H1 (cell line): Measurements from ENCODE around the gene NAALADL1. TPM values are rescaled to one million over a fixed set of nuclear protein-coding genes. Genes with fewer than 3 reads are reported as not detected.

Experiments
- CTCF ChIA-PET: fragments of 300-600 bp; sonication (Branson Sonifier 250); formaldehyde crosslinking; loops from one replicate; lab custom pipeline; 2021; ENCODE audit not compliant: partially characterized antibody; lab: Charles Lee
- POLR2A ChIA-PET: fragments of 300-600 bp; sonication (Branson Sonifier 250); formaldehyde crosslinking; loops from one replicate; lab custom pipeline; 2021; ENCODE audit warnings: inconsistent platforms; ENCODE audit not compliant: partially characterized antibody; lab: Charles Lee
- DNase-seq, 2 experiments: peaks; one replicate each; pipeline versions ENCODE4 v3.0.0 to v3.0.0-alpha.2; 2010 to 2022; ENCODE audit warnings: low spot score in 2 of 2, low read depth in 1 of 2, mixed read lengths in 1 of 2
- FAIRE-seq: peaks from 2 replicates; lab custom pipeline; 2011; peaks lifted over from hg19 to GRCh38; lab: Jason Lieb, UNC
- H2AFZ ChIP-seq: 2 replicates; pipeline ENCODE4 v1.8.1; 2012; ENCODE audit warnings: low read length, inconsistent platforms
- H2AK5ac ChIP-seq: 2 replicates; pipeline ENCODE4 v1.6.1; 2013; ENCODE audit warnings: low read depth, low read length
- H2BK120ac ChIP-seq: replicated peaks from 2 replicates; pipeline ENCODE3; 2013; ENCODE audit warnings: low read depth, low read length, inconsistent platforms
- H2BK12ac ChIP-seq: 2 replicates; pipeline ENCODE4 v1.6.1; 2013; ENCODE audit warnings: low read depth, low read length
- H2BK15ac ChIP-seq: 2 replicates; pipeline ENCODE4 v1.6.1; 2013; ENCODE audit warnings: low read length
- H2BK20ac ChIP-seq: 2 replicates; pipeline ENCODE4 v1.6.1; 2013; ENCODE audit warnings: low read length
- H2BK5ac ChIP-seq: 2 replicates; pipeline ENCODE4 v1.6.1; 2013; ENCODE audit warnings: low read depth, low read length
- H3K14ac ChIP-seq: 2 replicates; pipeline ENCODE4 v1.6.1; 2013; ENCODE audit warnings: inconsistent platforms; ENCODE audit not compliant: insufficient read length
- H3K18ac ChIP-seq: 2 replicates; pipeline ENCODE4 v1.6.1; 2013; ENCODE audit warnings: low read length; ENCODE audit errors: extremely low read depth
- H3K23ac ChIP-seq: 2 replicates; pipeline ENCODE4 v1.6.1; 2013; ENCODE audit warnings: inconsistent platforms; ENCODE audit not compliant: insufficient read length
- H3K23me2 ChIP-seq: 2 replicates; pipeline ENCODE4 v1.6.1; 2013; ENCODE audit warnings: low read depth, low read length
- H3K27ac ChIP-seq: 2 replicates; pipeline ENCODE4 v1.6.1; 2011; ENCODE audit warnings: low read depth, low read length, inconsistent platforms
- H3K27me3 ChIP-seq, 4 experiments: replicated peaks in 1 of 4; 1 replicate in 1 of 4; 2 replicates in 3 of 4; pipeline versions ENCODE4 v1.6.1 to v1.8.1; 2011 to 2013; ENCODE audit warnings: low read length in 3 of 4, mild to moderate bottlenecking in 3 of 4, inconsistent platforms in 2 of 4, mixed read lengths in 2 of 4, moderate library complexity in 1 of 4; ENCODE audit not compliant: control insufficient read depth in 3 of 4, insufficient read depth in 3 of 4; ENCODE audit errors: extremely low read depth in 1 of 4
- H3K36me3 ChIP-seq, 4 experiments: 2 replicates each; pipeline versions ENCODE4 v1.6.1 to v1.8.1; 2011 to 2013; ENCODE audit warnings: mild to moderate bottlenecking in 4 of 4, low read length in 3 of 4, moderate library complexity in 2 of 4, control low read depth in 1 of 4, inconsistent platforms in 1 of 4; ENCODE audit not compliant: insufficient read depth in 4 of 4, control insufficient read depth in 2 of 4
- H3K4ac ChIP-seq: replicated peaks from 2 replicates; pipeline ENCODE3; 2013; ENCODE audit warnings: low read length, low read depth, mixed read lengths, inconsistent platforms; ENCODE audit not compliant: insufficient read length
- H3K4me1 ChIP-seq, 4 experiments: replicated peaks in 1 of 4; 1 replicate in 1 of 4; 2 replicates in 3 of 4; pipeline versions ENCODE4 v1.6.1 to v1.8.1; 2011 to 2013; ENCODE audit warnings: low read length in 3 of 4, inconsistent platforms in 2 of 4, mixed read lengths in 1 of 4; ENCODE audit not compliant: insufficient read depth in 4 of 4, control insufficient read depth in 3 of 4
- H3K4me2 ChIP-seq, 2 experiments: 2 replicates each; pipeline versions ENCODE4 v1.6.1 to v1.8.1; 2011 to 2013; ENCODE audit warnings: low read depth in 2 of 2, low read length in 2 of 2, control low read depth in 1 of 2, inconsistent platforms in 1 of 2, mild to moderate bottlenecking in 1 of 2; ENCODE audit not compliant: insufficient read depth in 1 of 2
- H3K4me3 ChIP-seq, 4 experiments: fragments of 200-600, 300-600 bp in 1 of 4; sonication (generic), shearing (Covaris generic), sonication (Bioruptor Twin) in 1 of 4; 2 replicates each; pipeline versions ENCODE4 v1.5.1 to v1.8.1; 2011 to 2016; ENCODE audit warnings: low read length in 4 of 4, low read depth in 3 of 4, control low read depth in 2 of 4, inconsistent platforms in 2 of 4, mild to moderate bottlenecking in 2 of 4, mixed read lengths in 1 of 4, moderate library complexity in 1 of 4; ENCODE audit not compliant: insufficient read depth in 2 of 4; ENCODE audit errors: extremely low read depth in 1 of 4
- H3K56ac ChIP-seq: replicated peaks from 2 replicates; pipeline ENCODE3; 2013; ENCODE audit warnings: low read depth, mild to moderate bottlenecking, mixed read lengths, low read length, inconsistent platforms; ENCODE audit not compliant: insufficient read length
- H3K79me1 ChIP-seq: 2 replicates; pipeline ENCODE4 v1.6.1; 2013; ENCODE audit warnings: low read depth, low read length, control low read depth
- H3K79me2 ChIP-seq, 2 experiments: 2 replicates each; pipeline versions ENCODE4 v1.6.1 to v1.8.1; 2012 to 2013; ENCODE audit warnings: low read length in 2 of 2, mild to moderate bottlenecking in 2 of 2, inconsistent platforms in 1 of 2; ENCODE audit not compliant: insufficient read depth in 2 of 2, control insufficient read depth in 1 of 2
- H3K9ac ChIP-seq, 4 experiments: replicated peaks in 1 of 4; 1 replicate in 1 of 4; 2 replicates in 3 of 4; pipeline versions ENCODE4 v1.6.1 to v1.8.1; 2011 to 2013; ENCODE audit warnings: low read depth in 3 of 4, low read length in 3 of 4, control low read depth in 2 of 4, mild to moderate bottlenecking in 2 of 4, moderate library complexity in 2 of 4, inconsistent platforms in 1 of 4; ENCODE audit errors: extremely low read depth in 1 of 4
- H3K9me3 ChIP-seq, 2 experiments: 2 replicates each; pipeline versions ENCODE4 v1.6.1 to v1.8.1; 2012 to 2013; ENCODE audit warnings: mild to moderate bottlenecking in 2 of 2, moderate library complexity in 2 of 2, control low read depth in 1 of 2, inconsistent platforms in 1 of 2, low read depth in 1 of 2, low read length in 1 of 2, mixed read lengths in 1 of 2; ENCODE audit not compliant: insufficient read depth in 2 of 2
- H4K20me1 ChIP-seq, 2 experiments: replicated peaks in 1 of 2; 2 replicates each; pipeline versions ENCODE3 to v1.8.1; 2011 to 2013; ENCODE audit warnings: inconsistent platforms in 2 of 2, low read length in 2 of 2, mild to moderate bottlenecking in 1 of 2; ENCODE audit not compliant: insufficient read depth in 2 of 2, control insufficient read depth in 1 of 2
- H4K5ac ChIP-seq: 2 replicates; pipeline ENCODE4 v1.6.1; 2013; ENCODE audit warnings: low read length, low read depth, mixed read lengths, inconsistent platforms; ENCODE audit not compliant: insufficient read length
- H4K8ac ChIP-seq: 2 replicates; pipeline ENCODE4 v1.8.0; 2013; ENCODE audit warnings: mild to moderate bottlenecking, moderate library complexity, low read length, inconsistent platforms; ENCODE audit not compliant: insufficient read depth; ENCODE audit errors: extremely low read depth
- H4K91ac ChIP-seq: replicated peaks from 2 replicates; pipeline ENCODE3; 2013; ENCODE audit warnings: low read length, mixed read lengths, inconsistent platforms; ENCODE audit not compliant: insufficient read length
- CHD1 ChIP-seq: IDR thresholded peaks from 2 replicates; pipeline ENCODE4 v1.6.1; 2012; ENCODE audit warnings: low read depth, low read length, improper control_type of control experiment
- CTCF ChIP-seq, 3 experiments: IDR thresholded peaks; 1 replicate in 2 of 3; 2 replicates in 1 of 3; pipeline versions ENCODE4 v1.5.1 to v1.6.1; 2011; ENCODE audit warnings: low read length in 3 of 3, mild to moderate bottlenecking in 3 of 3, inconsistent platforms in 2 of 3, low read depth in 1 of 3, moderate library complexity in 1 of 3; ENCODE audit not compliant: insufficient read depth in 1 of 3; ENCODE audit errors: control extremely low read depth in 1 of 3
- FOSL1 ChIP-seq: IDR thresholded peaks from 2 replicates; pipeline ENCODE4 v1.6.1; 2011; ENCODE audit warnings: mild to moderate bottlenecking, low read depth, low read length, moderate library complexity; ENCODE audit not compliant: insufficient read depth
- JUND ChIP-seq: IDR thresholded peaks from 2 replicates; pipeline ENCODE4 v1.6.1; 2011; ENCODE audit warnings: mild to moderate bottlenecking, improper control_type of control experiment, low read length
- POLR2AphosphoS5 ChIP-seq: IDR thresholded peaks from 2 replicates; pipeline ENCODE4 v1.6.1; 2011; ENCODE audit warnings: low read depth, low read length
- RAD21 ChIP-seq, 2 experiments: IDR thresholded peaks in 1 of 2; conservative IDR thresholded peaks in 1 of 2; 2 replicates each; pipeline ENCODE4 v1.6.1; 2011; ENCODE audit warnings: low read depth in 2 of 2, low read length in 2 of 2, improper control_type of control experiment in 1 of 2, inconsistent platforms in 1 of 2, mild to moderate bottlenecking in 1 of 2, moderate library complexity in 1 of 2
- SAP30 ChIP-seq: fragments of 300-600 bp; sonication (generic); IDR thresholded peaks from 2 replicates; pipeline ENCODE4 v1.7.1; 2012; ENCODE audit warnings: low read length, moderate library complexity, mild to moderate bottlenecking, inconsistent platforms; ENCODE audit not compliant: insufficient read depth, insufficient replicate concordance
- SRF ChIP-seq: IDR thresholded peaks from 2 replicates; pipeline ENCODE4 v1.6.1; 2011; ENCODE audit warnings: mild to moderate bottlenecking, low read depth, low read length, moderate library complexity
- USF2 ChIP-seq: IDR thresholded peaks from 2 replicates; pipeline ENCODE4 v1.6.1; 2011; ENCODE audit warnings: low read length, improper control_type of control experiment
- WGBS, 2 experiments: shearing (Covaris generic) in 1 of 2; methylation state at CpG; one replicate each; pipeline versions ENCODE4 v1.1.6 to v1.1.7; 2013 to 2015; ENCODE audit warnings: low lambda C conversion rate in 2 of 2, mixed read lengths in 2 of 2, inconsistent platforms in 1 of 2, low coverage in 1 of 2, missing lambda C conversion rate in 1 of 2; ENCODE audit not compliant: insufficient replicate concordance in 2 of 2, insufficient coverage in 1 of 2, insufficient read length in 1 of 2; ENCODE audit errors: extremely low coverage in 1 of 2, missing lambda C conversion rate in 1 of 2; 5-methylcytosine and 5-hydroxymethylcytosine counted together
- polyA plus RNA-seq, 7 experiments: library from polyadenylated mRNA; depleted of rRNA in 3 of 7; stranded (reverse) in 5 of 7; unstranded in 2 of 7; fragments of >200 nt in 5 of 7; fragments of 200-250 nt in 2 of 7; gene quantifications; 1 replicate in 5 of 7; 2 replicates in 1 of 7; 4 replicates in 1 of 7; pipeline versions ENCODE4 v1.2.1 to v1.2.3, GENCODE V29; 2011 to 2013; ENCODE audit warnings: missing spikeins in 2 of 7, mixed read lengths in 2 of 7
- total RNA-seq: library from RNA; stranded (reverse); fragmentation: NEBNext Ultra II Directional; extraction: Animal tissue kit (Norgen Biotek cat#: 25700); gene quantifications from 2 replicates; pipeline ENCODE4 v1.2.1, GENCODE V29; 2021

Gene NAALADL1
- total and polyA plus RNA-seq, 2 of the 8 experiments (the other 6 are each of a cell fraction or from before 2014, with no cell fraction given), result 7.5 to 9.9 TPM

- Histone ChIP-seq H2BK120ac (no peak overlapping the region), H3K4me3 (no peak overlapping the region), H3K36me3 (no peaks in the 10 kb centered on the region), H3K27ac (no peak overlapping the region), H2BK15ac (no peak overlapping the region), H3K14ac (no peak overlapping the region), H4K91ac (no peak overlapping the region), H2AK5ac (no peak overlapping the region), H3K4ac (no peak overlapping the region), H3K4me1 (peaks cover 5 to 23% (median 17%) of the 10 kb centered on the region in 4 experiments), H2BK12ac (no peak overlapping the region), H3K79me1 (no peaks in the 10 kb centered on the region; the same call in 1 of the 2 replicates), H4K8ac (no peak overlapping the region), H2BK20ac (no peak overlapping the region), H3K56ac (no peak overlapping the region), H3K9me3 (no peaks in the 10 kb centered on the region), H4K20me1 (no peaks in the 10 kb centered on the region), H3K23me2 (no peaks in the 10 kb centered on the region), H2AFZ (no peak overlapping the region), H3K79me2 (no peaks in the 10 kb centered on the region), H2BK5ac (no peak overlapping the region), H3K4me2 (no peak overlapping the region), H3K9ac (no peak overlapping the region), H3K18ac (no peak overlapping the region), H3K27me3 (no peaks in the 10 kb centered on the region), H3K23ac (no peak overlapping the region), H4K5ac (no peak overlapping the region)
- ChIA-PET POLR2A (interaction anchor here (0.7 to 21.6 kb wide), 8 partner anchors 8 to 55 kb away, joined by 3 to 230 read pairs (median 4); partner anchors contain the start of genes ARL2, SAC3D1, VPS51 and ZNHIT2), CTCF (interaction anchor here (1.2 to 1.9 kb wide), 4 partner anchors 10 to 41 kb away, joined by 3 to 4 read pairs (median 3); no protein-coding TSS in a partner anchor)
- FAIRE-seq, result no peak
- no peak for DNase-seq
- WGBS, 2 experiments, result 81% methylated on average over 9 of the region's 9 CpGs; no CpG with 5 or more reads in 1 of the 2 experiments
- TF ChIP-seq POLR2AphosphoS5 (no peak), CTCF (IDR thresholded peaks at IDR 0.05; ENCODE audit: control extremely low read depth in 1 of 3, insufficient read depth in 1 of 3, low read depth in 1 of 3, low read length in 3 of 3) (no peak), RAD21 (IDR thresholded peaks at IDR 0.05 in 1 of 2, conservative IDR thresholded peaks at IDR 0.05 in 1 of 2; ENCODE audit: low read depth in 2 of 2, low read length in 2 of 2) (no peak), USF2 (no peak), JUND (no peak), CHD1 (no peak), SRF (no peak), FOSL1 (no peak), SAP30 (no peak)
Measured at GRCh38 chr11:65069217-65069616, 10.9 kb upstream of the NAALADL1 start.
